ENCODE measurements around the gene EARS2.
"Not testable (repeated sequence)": the region's sequence is repeated elsewhere in the genome, so short reads cannot be mapped to it uniquely, and the experiment has no call there.

EARS2 gene

GRCh38 chr16:23566724-23567123, 9.6 kb upstream of the EARS2 start:
- DNase-seq, result no peak

- DNase-seq, result no peak
Measured at GRCh38 chr16:23564575-23565363, 7.6 kb upstream of the EARS2 start.

GRCh38 chr16:23563186-23563585, 6.0 kb upstream of the EARS2 start:
- DNase-seq, result no peak

- DNase-seq, result no peak
Measured at GRCh38 chr16:23562505-23562904, 5.4 kb upstream of the EARS2 start.

GRCh38 chr16:23561586-23561985, 4.4 kb upstream of the EARS2 start:
- no peak for DNase-seq

GRCh38 chr16:23557779-23558702, 891 bp upstream of the EARS2 start:
- no peak for DNase-seq

GRCh38 chr16:23554536-23554935, 2.6 kb downstream of the EARS2 start:
- DNase-seq, result no peak

- DNase-seq, result no peak
Measured at GRCh38 chr16:23552161-23552560, 5.0 kb downstream of the EARS2 start.

GRCh38 chr16:23549938-23550337, 7.2 kb downstream of the EARS2 start:
- DNase-seq, result no peak

GRCh38 chr16:23544436-23544835, 12.7 kb downstream of the EARS2 start:
- DNase-seq, result no peak

GRCh38 chr16:23540817-23541178, 16.4 kb downstream of the EARS2 start:
- DNase-seq, result not testable (repeated sequence)

- DNase-seq, result no peak
Measured at GRCh38 chr16:23539984-23540816, 16.9 kb downstream of the EARS2 start.

GRCh38 chr16:23538919-23539278, 18.3 kb downstream of the EARS2 start:
- no peak for DNase-seq

- no peak for DNase-seq
Measured at GRCh38 chr16:23537390-23537789, 19.8 kb downstream of the EARS2 start.

- DNase-seq, result no peak
Measured at GRCh38 chr16:23535901-23536300, 21.2 kb downstream of the EARS2 start.

- no peak for DNase-seq
Measured at GRCh38 chr16:23534868-23535860, 22.0 kb downstream of the EARS2 start.

GRCh38 chr16:23532448-23532847, 24.7 kb downstream of the EARS2 start:
- DNase-seq, result no peak

GRCh38 chr16:23530062-23530461, 27.1 kb downstream of the EARS2 start:
- DNase-seq, result no peak

GRCh38 chr16:23528644-23529310, 28.4 kb downstream of the EARS2 start:
- no peak for DNase-seq

- DNase-seq, result no peak
Measured at GRCh38 chr16:23527961-23528643, 29.0 kb downstream of the EARS2 start.

GRCh38 chr16:23524886-23525285, 32.3 kb downstream of the EARS2 start:
- DNase-seq, result no peak

Data from T-helper 9 cell (primary cell).